CD4-positive, alpha-beta T cell treated with Interleukin-17A for 4 hours (primary cell): Measurements from ENCODE around the gene CELSR3.
A peak's percentile ranks its signal among the peaks of the same experiment; 100 is the strongest.

Source experiments
- DNase-seq: peaks from one replicate; pipeline ENCODE4 v3.0.0-alpha.2; 2020; ENCODE audit warnings: mixed read lengths

The CELSR3 gene

GRCh38 chr3:48685603-48686511, 23.2 kb upstream of the CELSR3 start, which contains the start of gene NCKIPSD:
Gene NCKIPSD (minus strand): TSS chr3:48685915. CDS start chr3:48685807, 108 bp downstream.
- DNase-seq: peak; percentile 96

DNA sequence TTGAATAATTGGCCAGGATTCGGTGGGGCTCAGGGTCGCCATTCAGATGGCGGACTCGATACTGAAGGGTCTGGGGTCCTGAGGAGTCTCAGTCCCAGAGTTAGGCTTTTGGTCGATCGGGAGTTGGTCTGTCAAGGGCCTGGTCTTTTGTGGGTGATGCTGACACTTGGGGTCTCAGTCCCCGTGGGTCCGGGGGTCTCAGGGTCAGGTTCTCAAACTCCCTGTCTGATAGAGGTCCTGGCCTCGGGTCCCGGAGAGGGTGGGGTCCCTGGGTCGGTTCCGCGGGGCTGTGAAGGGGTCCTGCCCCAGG, 22.6 kb upstream of the CELSR3 start:
- no peak for DNase-seq

GRCh38 chr3:48684480-48685143, 21.9 kb upstream of the CELSR3 start:
- DNase-seq: no peak

- no peak for DNase-seq
Observed at GRCh38 chr3:48684054-48684349, 21.3 kb upstream of the CELSR3 start.

DNA sequence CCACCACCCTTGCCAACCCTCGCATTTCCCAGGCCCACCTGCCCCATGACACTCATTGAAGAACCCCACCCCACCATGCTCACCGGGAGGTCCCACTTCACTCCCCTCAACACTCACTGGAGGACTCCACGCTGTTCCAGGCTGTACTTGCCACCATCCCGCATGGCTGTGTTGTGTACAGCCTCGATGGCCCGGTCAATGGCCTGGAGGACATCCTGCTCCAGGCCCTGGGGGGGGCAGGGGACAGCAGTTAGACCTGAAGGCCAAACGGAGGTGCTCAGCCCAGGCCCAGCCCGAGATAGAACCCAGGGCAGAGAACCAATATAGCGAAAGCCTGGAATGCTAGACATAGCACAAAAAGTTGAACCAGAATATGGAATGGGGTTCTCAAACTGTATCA, 20.1 kb upstream of the CELSR3 start:
- no peak for DNase-seq

DNA sequence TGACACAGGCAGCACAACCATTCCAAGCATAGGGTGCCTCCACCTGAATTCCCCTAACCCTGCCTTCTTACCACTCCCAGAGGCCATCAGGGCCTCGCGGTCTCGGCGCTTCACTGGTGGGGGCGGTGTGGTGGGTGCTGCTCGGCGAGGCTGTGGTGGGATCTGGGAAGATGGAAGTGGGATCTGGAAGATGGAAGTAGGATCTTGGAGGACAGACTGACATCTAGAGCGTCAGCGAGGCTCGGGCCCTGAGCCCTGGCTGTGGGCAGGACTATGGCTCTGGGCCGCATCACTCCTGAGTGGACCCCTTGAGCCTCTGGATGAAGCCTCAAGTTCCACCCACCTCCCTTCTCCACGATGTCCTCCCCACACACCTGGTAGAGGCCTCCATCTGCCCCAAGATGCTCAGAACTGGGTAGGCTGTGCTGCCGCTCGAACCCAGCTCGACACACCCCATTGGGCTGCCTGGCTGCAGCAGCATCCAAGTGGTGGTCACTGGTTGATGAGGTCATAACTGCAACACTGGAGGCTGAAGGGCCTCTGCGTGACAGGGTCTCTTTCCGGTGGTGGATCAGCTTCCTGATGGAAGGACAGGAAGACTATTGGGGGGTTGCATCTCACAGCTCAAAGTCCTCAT, 19.4 kb upstream of the CELSR3 start:
- no peak for DNase-seq

- no peak for DNase-seq
Observed at GRCh38 chr3:48681541-48681880, 18.8 kb upstream of the CELSR3 start.

- DNase-seq: no peak
Observed at GRCh38 chr3:48680811-48681540, 18.3 kb upstream of the CELSR3 start.

GRCh38 chr3:48679411-48680391, 17.0 kb upstream of the CELSR3 start:
- no peak for DNase-seq

DNA sequence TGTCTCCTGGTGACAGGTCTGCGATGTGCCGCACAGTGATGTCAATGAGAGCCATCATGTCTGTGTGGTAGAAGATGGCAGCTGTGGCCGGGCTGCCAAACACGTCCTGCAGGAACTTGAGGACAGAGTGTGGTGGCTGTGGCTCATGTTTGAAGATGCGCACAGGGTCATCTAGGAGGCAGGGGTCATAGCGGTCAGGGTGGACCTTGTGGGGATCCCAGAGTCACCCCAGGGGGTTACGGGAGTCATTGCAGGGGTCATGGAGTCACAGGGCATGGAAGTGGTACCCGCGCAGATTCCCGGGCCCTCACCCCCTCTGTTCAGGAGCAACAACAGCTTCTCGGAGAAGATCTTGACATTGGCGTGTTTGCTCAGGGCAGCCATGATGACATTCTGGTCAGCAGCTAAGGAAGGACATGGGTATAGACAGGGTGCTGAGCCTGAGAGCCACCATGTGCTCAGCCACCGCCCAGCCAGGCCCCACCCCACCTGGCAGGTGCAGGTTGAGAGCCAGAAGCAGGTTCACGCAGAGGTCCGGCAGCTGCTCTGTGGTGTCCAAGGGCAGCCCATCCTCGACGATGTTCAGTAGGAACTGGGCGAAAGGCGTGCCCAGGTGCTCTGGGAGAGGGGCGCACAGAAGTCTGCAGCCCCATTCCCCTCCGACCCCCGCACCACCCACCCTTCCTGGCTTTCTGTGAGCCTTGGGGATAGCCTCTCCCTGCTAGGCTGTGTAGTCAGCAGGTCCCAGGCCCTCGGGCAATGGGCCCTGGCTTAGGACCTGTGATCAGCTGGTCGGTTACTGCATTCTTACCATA, 16.1 kb upstream of the CELSR3 start:
- DNase-seq: no peak

DNA sequence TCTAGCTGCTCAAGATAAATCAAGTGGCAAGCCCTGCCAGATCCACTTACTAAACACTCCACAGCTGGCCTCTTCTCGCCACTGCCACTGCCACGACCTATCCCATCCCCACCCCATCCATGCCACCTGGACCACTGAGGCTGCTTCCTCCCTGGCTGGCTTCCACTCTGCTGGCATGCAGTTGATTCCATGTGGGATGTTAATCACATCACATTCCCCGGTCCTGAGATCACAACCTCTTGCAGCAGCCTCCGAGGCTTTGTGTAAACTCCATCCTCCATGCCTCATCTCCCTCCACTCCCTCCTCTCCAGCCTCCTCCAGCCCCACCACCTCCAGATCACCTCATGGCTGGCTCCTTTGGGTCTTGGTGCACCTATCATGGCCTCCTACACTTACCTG, 15.4 kb upstream of the CELSR3 start:
- DNase-seq: no peak

- no peak for DNase-seq
Observed at GRCh38 chr3:48674505-48674904, 11.8 kb upstream of the CELSR3 start.

DNA sequence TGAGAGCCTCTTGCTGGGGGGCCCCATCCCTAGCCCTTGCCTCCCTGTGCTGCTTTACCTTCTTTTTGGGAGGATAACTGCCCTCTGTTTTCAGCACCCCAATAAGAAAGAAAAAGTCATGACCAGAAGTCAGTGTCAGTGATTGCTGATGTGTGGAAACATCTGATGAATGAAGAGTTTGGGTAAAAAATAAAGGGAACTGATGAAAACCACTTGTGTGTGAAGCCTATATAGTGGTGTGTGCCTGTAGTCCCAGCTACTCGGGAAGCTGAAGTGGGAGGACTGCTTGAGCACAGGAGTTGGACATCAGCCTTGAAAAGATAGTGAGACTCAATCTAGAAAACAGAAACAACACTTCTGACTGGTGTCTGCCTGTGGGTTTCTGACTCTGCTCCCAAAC, 9.8 kb upstream of the CELSR3 start:
- no peak for DNase-seq

DNA sequence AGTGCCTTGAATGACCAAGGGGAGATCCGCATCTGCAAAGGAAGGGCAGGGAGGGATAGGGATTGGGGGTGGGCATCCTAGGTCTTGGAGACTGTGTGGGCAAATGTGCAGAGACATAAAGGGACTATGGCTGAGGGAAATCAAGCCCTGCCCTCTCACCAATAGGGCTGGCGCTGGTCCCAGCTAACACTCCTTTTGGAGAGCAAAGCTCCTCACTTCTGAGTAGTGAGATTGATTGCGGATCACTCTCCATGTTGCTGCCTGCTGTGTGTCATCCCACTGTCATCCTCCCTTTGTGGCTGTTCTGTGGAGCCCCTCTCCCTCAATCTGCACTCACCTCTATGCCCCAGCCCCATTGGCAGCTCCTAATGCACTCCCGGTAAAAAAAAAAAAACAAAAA, 2.2 kb upstream of the CELSR3 start:
- DNase-seq: no peak

DNA sequence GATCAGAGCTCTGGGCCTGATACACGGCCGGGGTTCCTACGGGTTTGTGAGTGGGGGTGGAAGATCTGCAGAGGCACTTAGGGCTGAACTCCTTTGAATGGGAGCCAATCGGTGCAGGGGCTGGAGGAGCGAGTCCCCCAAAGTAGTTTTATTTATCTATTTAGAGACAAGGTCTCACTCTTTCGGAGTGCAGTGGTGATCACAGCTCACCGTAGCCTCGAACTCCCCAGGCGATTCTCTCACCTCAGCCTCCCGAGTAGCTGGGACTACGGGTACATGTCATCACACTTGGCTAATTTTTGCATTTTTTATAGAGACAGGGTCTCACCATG, 1.6 kb upstream of the CELSR3 start:
- DNase-seq: no peak

GRCh38 chr3:48663489-48664312, 1.0 kb upstream of the CELSR3 start:
- DNase-seq: peak; percentile 85

DNA sequence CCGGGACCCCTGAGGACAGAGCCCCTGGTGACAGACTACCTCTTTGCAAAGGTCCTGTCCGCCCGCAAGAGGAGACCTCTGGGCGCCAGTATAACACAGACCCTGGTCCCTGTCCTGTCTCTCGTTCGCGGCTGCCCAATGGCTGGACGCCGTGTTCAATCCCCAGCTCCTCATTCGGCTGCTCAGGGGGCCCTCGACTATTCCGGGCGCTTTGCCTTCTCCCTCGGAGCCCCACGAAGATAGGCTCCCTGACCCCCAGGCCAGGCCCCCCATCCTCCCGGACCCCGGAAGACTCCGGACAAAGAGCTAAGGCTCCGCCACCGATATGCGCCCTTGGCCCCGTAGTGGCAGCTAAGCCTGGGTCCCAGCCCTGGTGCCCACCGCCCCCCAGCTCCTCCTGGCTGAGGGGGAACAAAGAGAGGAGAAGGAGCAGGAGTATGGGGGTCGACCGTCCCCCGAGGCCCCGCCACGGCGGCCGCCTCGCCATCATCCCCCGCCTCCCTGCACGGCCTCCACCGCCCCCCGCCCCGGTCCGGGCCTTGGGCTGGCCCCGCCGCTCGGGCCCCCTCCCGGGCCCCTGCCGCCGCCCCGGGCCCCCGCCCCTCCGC, 437 bp downstream of the CELSR3 start:
- no peak for DNase-seq

DNA sequence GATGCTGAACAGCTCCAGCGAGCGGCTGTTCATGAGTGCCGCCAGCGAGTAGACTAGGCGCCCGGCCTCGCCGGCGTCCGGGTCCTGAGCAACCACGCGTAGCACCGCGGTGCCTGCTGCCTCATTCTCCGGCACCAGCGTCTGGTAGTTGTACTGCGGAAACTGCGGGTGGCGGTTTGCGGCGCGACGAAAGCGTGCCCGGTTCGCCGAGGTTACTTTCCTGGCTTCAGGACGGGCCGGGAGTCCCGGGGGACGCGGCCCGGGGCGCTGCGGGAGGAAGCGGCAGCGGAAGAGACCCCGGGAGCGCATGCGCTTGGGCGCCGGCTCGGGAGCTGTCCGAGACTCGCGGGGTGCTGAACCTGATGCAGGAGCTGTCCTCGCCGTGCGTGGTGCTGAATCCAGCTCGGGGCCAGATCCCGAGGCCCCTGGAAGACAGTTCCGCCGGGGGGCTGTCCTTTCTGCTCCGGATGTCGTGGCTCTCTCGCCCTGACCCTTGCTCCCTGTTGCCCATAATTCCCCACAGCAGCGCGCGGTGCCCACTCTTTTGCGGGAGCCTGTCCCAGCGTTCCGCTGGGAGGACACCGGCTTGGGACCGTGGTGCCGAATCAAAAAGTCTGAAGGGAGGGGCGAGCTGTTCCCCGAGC, 1.1 kb downstream of the CELSR3 start:
- DNase-seq: peak; percentile 77

DNA sequence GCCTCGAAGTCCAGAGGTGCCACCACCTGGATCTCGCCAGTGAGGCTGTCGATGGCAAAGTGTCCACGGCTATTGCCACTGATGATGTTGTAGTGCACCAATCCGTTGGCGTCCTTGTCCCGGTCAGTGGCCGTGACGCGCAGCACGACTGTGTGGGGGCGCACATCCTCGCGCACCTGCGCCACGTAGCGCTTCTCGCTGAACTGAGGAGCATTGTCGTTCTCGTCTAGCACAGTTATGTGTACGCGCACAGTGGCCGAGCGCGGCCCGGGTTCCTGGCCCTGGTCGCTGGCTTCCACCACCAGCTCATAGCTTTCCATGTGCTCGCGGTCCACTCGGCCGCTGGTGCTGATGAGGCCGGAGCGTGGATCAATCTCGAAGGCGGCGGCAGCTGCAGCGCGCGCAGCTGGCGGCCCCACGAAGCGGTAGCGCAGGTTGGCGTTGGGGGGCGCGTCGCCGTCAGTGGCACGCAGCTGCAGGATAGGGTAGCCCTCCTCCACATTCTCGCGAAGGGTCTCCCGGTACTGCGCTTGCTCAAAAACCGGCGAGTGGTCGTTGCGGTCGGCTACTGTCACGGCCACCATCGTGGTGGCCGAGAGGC, 1.8 kb downstream of the CELSR3 start:
- no peak for DNase-seq
